ENCODE measurements around the gene VIPR2.

- TF ChIP-seq CTCF (IDR thresholded peaks at IDR 0.05) (no peak), POLR2A (IDR thresholded peaks at IDR 0.05) (no peak), POLR2AphosphoS5 (IDR thresholded peaks at IDR 0.05) (no peak), EP300 (IDR thresholded peaks at IDR 0.05) (no peak)
Observed at GRCh38 chr7:159060440-159060839, 84.2 kb downstream of the VIPR2 start.
